HG03521 (cell line): Measurements from ENCODE around the gene ARHGDIB.

Experiments used
- ATAC-seq: cut with Tn5 transposase; IDR thresholded peaks from one replicate; pipeline ENCODE4 v1.9.1; 2021; ENCODE audit warnings: mild to moderate bottlenecking, moderate library complexity; ENCODE audit not compliant: unreplicated experiment

Gene ARHGDIB

DNA sequence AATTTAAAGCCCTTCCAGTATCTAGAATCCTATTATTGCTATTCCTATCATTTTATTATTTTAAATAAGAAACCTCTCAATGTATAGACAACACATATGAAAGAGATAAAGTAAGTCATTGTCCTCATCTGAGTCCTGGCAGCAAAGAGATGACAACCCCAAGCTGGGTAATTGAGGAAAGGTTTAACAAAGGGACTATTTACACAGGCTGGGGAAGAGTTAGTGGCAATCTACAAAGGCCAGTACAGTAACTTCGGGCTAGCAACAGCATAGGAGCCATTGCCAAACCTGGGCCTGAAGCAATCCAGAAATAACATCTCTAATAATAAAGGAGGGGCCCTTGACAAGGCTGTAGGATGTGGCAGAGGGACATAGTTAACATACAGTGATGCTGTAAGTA lies 22.6 kb upstream of the ARHGDIB start:
- ATAC-seq: no peak

GRCh38 chr12:14982991-14983390 lies 21.6 kb upstream of the ARHGDIB start:
- ATAC-seq: peak; percentile 42

- ATAC-seq: no peak
These were observed 21.2 kb upstream of the ARHGDIB start for GRCh38 chr12:14982562-14982961.

DNA sequence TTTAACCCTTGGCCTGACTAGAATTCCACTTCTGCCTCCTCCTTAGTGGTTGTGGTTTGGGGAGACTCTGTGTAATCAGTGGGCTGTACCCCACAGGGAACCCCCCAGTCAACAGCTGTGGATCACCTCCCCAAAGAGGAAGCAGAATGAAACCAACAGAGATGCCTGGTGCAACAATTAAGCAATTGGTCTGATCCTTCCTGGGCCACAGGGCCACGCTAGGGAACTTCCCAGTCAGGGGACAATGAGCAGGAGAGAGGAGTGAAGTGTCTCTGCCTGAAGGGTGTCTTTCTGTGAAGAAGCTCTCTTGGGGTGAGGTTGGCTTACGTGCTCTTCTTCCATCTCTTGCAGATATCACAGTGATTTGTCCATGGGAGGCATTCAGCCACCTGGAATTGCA lies 19.6 kb upstream of the ARHGDIB start:
- ATAC-seq: no peak

DNA sequence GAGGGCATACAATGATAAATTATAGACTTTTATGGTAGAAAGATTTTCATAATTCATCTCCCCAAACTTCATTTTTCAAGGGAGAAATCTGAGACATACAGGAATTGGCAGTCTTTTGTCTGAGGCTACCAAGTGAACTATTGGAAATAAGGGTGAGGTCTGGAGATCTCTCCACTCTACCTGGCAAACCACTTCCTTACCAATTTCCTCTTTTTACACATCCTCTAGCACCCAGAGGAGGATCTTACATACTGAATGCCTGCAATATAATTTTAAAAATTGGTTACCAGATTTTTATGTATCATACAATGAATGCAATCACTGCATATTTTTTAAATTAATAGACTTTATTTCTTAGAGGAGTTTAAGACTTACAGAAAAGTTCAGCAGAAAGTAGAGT lies 18.1 kb upstream of the ARHGDIB start:
- no peak for ATAC-seq

GRCh38 chr12:14976658-14977057 lies 15.3 kb upstream of the ARHGDIB start:
- ATAC-seq: no peak

DNA sequence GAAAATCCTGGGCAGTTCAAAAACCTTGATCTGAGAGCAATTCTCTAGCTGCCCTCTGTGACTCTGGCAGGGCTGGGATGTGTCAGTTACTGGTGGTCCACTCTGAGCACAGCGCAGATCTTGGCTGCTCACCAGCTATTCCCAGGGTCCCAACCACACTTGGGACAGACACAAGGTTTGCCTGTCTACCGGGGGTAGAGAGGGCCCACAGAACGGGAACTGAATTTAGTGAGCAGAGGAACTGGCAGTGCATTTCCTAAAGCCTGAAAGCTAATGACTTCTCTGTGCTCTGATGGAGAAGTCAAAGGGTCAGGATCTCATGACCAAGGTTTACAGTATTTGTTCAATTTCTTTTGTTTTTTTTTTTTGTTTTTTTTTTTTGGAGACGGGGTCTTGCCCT lies 14.1 kb upstream of the ARHGDIB start:
- no peak for ATAC-seq

GRCh38 chr12:14974633-14975032 lies 13.2 kb upstream of the ARHGDIB start:
- no peak for ATAC-seq

DNA sequence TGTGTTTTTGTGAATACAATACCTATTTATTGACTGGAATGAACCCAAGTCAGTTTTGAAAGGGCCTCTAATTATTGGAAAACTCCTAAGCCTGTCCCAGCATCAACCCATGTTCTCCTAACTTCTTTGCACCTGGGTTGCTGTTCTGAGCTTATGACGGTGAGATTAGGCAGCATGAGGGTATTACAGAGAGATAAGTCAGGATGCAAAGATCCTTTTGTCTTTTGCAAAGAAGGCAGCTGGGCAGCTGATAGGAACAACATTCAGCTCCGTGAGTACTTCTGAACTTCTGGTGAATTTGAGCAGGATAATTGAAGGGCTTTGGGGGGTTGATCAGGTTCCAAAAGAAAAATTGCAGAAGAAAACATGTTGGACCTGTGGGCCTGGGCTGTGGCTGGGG lies 11.4 kb upstream of the ARHGDIB start, which contains the start of gene PDE6H:
TSS of gene PDE6H (plus strand) at position 227 of the 400 bp plus-strand sequence. CDS start 4,971 bp downstream, outside the sequence.
- ATAC-seq: no peak

- ATAC-seq: no peak
These were observed 9.1 kb upstream of the ARHGDIB start for GRCh38 chr12:14970473-14970872.

DNA sequence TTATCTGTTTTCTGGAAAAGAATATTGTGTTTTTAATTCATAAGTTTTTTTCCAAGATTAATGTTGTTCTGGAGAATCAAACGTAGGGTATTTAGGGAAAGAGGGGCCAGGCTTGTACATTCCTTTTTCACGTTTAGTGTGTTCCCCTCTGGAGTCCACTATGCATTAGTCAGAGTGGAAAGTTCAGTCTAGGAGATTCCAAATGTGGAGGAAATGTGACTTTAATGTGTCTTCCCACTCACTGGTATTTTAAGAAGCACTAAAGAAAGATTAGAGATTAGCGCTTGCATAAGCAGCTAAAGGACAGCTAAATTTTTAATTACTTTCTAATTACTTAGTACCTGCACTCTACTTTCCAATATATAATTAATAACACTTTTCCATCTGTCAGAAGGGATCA lies 7.1 kb upstream of the ARHGDIB start:
- ATAC-seq: no peak

DNA sequence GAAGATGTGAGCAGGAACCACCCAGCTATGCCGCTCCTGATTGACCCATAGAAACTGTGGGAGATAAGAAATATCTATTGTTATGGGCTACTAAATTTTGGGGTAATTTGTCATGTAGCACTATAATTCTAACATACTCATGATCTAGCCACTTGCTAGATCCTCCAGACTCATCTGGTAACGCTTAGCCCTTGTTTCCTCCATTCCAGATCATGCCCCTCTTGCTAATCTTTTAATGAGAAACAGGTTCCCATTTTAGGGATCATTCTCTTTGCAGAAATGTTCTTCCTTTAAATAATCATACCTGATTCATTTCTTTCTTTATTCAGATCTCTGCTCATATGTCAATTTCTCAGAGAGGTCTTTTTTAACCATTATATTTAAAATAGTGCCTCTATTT lies 3.8 kb upstream of the ARHGDIB start:
- no peak for ATAC-seq

DNA sequence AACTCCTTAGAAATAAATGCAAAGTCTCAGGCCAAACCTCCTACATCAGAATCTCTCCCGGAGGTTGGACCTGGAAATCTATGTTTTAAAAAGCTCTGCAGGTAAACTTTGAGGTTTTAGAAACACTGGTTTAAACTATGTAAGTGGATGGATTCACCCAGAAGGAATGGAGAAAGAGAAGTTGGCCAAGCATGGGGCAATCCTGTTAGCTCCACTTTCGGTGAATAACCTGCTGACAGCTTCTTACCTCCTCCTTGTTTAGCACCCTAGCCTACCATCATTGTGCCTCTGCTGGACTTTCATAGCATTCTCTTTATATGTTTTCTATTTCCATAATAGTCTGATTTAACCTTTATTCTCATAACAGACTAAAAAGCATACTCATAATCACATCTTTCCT lies 3.0 kb upstream of the ARHGDIB start:
- no peak for ATAC-seq

- ATAC-seq: no peak
These were observed 2.1 kb upstream of the ARHGDIB start for GRCh38 chr12:14963520-14963919.

- no peak for ATAC-seq
These were observed 1.4 kb upstream of the ARHGDIB start for GRCh38 chr12:14962797-14963196.

DNA sequence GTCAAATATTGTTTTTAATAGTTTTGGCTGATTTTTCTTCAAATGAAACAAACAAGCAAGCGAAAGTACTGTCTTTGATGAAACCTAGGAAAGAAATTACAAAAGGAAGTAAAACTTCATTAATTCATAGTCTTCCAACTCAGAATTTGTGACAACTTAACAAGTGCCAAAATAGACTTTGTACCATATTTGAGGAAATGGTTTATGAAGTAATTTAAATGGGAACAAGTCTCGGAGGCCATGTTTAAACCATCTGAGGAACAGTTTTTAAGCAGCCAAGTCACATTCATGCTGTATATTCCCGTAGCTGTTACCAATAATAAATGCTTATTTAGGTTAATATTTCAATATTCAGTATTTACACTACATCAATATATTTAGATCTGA lies 745 bp upstream of the ARHGDIB start:
- no peak for ATAC-seq

DNA sequence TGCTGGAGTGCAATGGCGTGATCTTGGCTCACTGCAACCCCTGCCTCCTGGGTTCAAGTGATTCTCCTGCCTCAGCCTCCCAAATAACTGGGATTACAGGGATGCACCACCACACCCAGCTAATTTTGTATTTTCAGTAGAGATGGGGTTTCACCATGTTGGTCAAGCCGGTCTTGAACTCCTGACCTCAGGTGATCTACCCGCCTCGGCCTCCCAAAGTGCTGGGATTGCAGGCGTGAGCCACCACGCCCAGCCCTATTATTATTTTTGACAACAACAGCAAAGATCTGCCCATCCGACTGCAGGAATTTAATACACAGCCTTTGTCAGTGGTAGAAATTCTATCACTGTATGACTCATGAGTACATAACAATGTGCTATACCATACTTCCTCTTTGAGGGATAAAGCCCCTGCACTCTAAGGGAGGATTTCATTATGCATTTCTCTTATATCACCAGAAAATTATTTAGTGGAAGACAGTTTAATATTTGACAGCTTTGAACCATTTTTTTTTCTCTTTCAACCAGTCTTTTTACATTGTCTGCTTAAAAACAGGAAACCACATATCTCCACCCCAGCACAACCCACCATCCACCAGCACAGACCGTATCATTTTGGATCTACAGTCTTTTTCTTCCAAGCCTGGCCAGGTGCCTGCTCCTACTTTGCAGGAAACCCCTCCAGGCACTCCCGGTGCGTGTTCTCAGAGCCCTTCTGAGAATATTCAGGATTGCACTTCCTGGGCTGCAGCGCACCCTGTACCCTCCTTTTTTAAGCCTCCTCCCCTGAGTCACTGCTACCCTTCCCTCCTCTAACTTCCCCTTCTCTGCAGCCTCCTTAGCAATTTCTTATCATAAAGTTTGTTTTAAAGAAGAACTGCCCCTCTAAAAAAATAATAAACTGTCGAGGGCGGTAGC lies 594 bp downstream of the ARHGDIB start:
- peak; percentile 34 for ATAC-seq

- no peak for ATAC-seq
These were observed 1.4 kb downstream of the ARHGDIB start for GRCh38 chr12:14959916-14960496.

DNA sequence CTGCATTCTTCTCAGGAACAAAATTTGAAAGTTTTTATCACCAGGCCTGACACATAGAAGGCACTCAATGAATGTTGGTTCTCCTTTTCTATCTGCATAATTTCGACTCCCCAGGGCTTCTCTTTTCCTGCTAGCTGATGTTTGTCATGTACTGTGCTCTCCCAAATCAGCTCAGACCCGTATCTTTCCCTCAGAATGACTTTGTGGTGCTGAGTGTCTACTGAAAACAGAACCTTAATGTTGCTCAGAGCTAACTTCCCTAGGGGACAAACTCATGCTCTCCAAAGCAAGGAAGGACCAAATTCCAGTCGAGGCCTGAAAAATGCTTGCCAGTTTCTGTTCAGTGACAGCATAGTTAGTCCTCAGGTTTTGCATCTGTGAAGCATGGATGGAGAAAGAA lies 1.9 kb downstream of the ARHGDIB start:
- no peak for ATAC-seq

DNA sequence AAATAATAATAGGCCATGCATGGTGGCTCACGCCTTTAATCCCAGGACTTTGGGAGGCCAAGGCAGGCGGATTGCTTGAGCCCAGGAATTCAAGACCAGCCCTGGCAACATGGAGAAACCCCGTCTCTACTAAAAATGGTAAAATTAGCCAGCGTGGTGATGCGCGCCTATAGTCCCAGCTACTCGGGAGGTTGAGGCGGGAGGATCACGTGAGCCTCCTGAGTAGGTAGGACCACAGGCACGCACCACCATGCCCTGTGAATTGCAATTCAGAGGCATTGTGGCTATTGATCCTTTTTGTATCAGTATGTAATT lies 2.3 kb downstream of the ARHGDIB start:
- ATAC-seq: no peak

DNA sequence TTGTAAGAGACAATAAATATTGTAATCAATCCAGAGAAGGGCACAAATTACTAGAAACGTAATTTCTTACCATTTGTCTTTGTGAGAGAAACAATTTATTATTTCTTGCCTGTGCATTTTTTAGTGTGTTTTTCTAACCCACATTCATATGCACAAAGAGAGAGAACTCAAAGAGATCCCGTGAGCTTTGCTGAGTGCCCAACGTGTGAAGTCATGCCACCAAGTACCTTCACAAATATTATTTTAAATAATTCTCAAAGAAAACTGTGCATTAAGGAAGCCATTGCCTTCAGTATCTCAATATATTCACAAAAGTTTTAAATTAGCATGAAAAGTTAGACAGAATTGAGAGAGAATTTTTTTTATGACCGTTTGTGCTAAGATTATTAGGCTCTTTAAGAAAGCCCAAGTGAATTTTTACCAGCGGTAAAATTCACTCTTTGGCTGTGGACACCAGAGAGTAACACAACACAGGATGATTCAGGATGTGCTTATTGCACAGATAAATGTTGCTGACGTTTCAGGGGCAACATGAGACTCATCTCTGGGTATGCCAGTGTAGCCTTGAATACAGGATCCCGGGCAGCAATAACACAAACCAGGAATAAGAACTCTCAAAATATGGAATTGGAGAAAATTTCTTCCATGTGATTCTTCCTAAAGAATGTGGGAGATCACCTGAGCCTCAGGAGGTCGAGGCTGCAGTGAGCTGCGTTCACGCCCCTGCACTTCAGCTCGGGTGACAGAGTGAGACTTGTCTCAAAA lies 2.9 kb downstream of the ARHGDIB start:
- ATAC-seq: no peak
